Measurements from ENCODE around the gene MPRIP.

Gene MPRIP

DNA sequence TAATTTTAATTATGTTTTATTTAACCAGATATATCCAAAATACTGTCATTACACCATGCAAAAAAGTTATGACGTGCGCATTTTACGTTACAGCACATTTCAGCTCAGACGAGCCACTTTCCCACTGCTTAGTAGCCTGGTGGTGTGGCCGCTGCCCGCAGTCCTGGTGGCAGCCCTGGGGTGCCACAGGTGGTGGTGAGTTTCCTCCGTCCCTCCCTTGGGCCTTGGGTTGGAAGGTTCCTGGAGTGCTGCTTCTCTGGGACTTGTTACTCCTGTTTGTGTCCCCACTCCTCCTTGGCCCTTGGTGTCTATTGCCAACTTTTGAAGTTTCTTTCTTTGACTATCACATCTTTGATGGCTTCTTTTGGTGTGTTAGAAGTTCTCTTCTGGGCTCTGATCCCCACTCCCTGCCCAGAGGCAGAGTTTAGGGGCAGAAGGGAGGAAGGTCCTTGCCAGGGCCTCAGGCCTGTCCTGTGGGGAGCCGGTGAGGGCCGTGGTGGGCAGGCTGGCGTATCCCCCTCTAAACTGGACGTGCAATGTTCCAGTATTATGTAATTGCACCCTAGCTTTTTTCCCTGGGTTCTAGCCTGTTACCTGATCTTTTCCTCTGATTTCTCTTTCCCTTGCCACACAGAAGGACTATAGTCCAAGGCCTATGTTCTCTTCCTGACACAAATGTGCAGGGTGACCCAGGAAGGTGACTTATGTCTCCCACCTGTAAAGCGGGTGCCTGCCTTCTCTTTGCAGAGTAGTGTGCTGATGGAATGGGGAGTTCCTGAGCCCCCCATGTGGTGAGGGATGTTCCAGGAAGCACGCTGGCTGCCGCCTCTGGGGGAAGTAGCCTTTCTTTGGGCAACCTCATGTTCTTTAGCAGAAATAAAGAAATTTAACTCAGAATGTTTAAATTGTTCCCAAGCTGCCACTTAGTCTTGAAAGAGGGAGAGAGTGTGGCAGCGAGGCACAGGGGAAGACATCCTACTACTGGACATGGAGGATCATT is 8.4 kb downstream of the MPRIP start:
- in situ Hi-C loops (cut with MboI; ENCODE audit: low sequenced_read_pairs), result no loop called here

- in situ Hi-C loops (cut with MboI; ENCODE audit: low sequenced_read_pairs), result no loop called here
Observed at GRCh38 chr17:17051380-17051779, 9.1 kb downstream of the MPRIP start.

- in situ Hi-C loops (cut with MboI; ENCODE audit: low sequenced_read_pairs), result no loop called here
Observed at GRCh38 chr17:17051791-17052461, 9.7 kb downstream of the MPRIP start.

GRCh38 chr17:17052462-17053221 is 10.4 kb downstream of the MPRIP start:
- in situ Hi-C loops (cut with MboI; ENCODE audit: low sequenced_read_pairs), result no loop called here

DNA sequence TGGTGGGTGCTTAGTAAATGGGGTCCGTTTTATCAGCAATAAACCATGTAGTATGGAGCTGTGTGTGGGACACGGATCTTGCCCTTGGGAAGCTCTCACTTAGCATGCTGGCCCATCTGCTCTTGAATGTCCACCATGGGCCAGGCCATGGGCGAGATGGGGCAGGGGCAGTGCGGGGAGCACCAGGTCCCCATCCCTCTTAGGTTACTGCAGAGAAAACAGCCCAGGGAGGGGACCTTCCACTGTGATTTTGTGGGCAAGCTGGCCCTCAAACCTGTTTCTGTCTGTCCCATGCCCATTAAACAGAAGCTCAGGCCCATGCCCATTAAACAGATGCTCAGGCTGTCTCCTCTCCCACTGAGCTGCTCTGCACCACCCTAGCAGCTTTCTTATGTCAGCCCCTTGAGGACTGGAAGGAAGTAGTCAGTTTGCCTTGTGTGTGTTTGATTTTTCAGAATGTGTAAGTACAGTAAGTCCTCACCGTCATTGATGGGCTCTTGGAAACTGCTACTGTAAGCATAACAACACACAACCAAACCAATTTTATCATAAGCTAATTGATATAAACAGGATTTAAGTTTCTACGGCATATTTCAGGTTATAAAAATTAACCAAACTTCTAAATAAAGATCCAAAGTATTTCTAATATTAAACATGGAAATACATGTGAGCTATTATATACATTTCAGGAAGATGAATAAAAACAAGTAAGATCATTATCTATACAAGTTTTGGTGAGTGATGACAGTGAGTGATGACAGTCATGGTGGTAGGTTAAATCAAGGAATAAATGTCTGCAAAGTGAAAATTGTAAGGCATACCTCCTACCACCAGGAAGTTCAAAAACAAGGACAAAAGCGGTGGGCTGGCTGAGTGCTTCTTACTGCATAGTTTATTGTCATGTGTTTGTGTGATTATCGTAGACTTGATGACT is 11.5 kb downstream of the MPRIP start:
- in situ Hi-C loops (cut with MboI; ENCODE audit: low sequenced_read_pairs), result no loop called here

DNA sequence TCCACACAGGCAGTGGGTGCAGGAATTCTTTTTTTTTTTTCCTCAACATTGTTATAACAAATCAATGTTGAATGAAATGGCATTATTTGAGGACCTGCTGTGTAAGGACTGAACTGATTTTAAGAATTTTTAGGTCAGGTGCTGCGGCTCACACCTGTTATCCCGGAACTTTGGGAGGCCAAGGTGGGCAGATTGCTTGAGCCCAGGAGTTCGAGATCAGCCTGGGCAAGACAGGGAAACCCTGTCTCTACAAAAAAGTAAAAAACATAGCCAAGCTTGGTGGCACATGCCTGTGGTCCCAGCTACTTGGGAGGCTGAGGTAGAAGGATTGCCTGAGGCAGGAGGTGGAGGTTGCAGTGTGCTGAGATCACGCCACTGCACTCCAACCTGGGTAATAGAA is 12.4 kb downstream of the MPRIP start:
- in situ Hi-C loops (cut with MboI; ENCODE audit: low sequenced_read_pairs), result no loop called here

GRCh38 chr17:17055286-17056155 is 13.3 kb downstream of the MPRIP start:
- in situ Hi-C loops (cut with MboI; ENCODE audit: low sequenced_read_pairs), result no loop called here

DNA sequence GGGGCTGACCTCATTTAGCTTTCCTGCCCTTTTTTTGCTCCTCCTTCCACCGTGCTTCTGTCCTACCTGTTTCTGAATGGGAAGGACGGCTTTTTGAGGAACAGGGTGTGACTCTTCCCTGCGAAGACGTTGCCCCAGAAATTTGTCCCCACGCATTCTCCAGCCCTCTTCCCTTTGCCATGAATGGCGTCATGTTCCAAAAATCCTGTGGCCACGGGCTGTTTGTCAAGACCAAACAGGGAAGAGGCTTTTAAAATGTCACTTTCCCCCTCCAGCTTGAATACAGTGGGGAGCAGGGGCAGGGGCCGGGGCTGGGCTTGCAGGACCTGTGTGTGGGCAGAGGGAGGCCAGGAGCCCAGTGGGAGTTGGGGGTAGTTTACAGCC is 13.9 kb downstream of the MPRIP start:
- in situ Hi-C loops (cut with MboI; ENCODE audit: low sequenced_read_pairs), result no loop called here

DNA sequence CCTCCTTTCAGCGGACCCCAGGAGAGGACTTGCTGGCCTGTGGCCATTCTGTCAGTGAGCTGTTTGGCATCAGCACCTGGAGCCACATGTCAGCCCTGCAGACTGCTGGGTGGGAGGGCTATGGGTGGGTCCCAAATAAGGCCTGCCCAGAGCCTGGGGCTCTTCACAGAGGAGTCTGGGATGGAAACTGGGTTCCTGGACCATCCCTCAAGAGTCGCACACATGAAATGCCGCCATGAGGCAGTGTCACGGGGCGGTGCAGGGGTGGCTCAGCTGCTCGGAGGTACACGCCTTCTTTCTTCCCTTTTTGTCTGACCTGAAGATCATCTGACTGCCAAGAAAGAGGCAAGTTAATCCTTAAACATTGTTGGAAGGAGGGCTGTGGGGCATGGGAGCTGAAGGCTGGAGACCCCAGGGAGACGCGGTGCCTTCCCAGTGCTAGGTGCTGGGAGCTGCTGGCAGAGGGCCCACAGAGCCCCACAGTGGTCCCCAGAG is 14.8 kb downstream of the MPRIP start:
- in situ Hi-C loops (cut with MboI; ENCODE audit: low sequenced_read_pairs), result no loop called here

GRCh38 chr17:17058304-17058703 is 16.0 kb downstream of the MPRIP start:
- in situ Hi-C loops (cut with MboI; ENCODE audit: low sequenced_read_pairs), result no loop called here

DNA sequence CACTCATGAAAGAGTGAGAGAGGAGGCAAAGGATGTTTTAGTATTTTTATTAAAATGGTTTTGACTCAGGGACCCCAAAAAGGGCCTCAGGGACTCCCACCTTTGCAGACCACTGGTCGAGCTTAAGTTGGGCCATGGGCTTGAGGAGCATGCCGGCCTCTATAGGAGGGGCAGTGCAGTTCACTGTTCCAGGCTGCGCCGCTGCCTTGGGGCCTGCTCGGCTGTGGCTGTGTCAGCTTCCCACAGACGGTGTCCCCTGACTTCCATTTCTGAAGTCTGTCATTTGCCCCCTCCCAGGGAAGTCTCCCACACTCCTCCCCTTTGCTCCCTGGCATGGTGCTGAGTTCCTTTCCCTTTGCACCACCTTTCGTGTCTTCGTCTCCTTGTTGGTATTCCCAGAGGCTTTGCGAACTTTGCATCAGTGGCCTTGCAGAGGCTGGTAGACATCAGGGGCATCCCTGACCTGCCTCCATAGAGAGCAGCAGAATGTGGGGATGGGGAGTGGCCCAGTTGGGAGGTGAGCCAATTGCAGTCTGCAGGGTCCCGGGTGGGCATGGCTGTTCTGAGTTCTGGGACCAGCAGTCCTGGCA is 17.1 kb downstream of the MPRIP start:
- in situ Hi-C loops (cut with MboI; ENCODE audit: low sequenced_read_pairs), result no loop called here

DNA sequence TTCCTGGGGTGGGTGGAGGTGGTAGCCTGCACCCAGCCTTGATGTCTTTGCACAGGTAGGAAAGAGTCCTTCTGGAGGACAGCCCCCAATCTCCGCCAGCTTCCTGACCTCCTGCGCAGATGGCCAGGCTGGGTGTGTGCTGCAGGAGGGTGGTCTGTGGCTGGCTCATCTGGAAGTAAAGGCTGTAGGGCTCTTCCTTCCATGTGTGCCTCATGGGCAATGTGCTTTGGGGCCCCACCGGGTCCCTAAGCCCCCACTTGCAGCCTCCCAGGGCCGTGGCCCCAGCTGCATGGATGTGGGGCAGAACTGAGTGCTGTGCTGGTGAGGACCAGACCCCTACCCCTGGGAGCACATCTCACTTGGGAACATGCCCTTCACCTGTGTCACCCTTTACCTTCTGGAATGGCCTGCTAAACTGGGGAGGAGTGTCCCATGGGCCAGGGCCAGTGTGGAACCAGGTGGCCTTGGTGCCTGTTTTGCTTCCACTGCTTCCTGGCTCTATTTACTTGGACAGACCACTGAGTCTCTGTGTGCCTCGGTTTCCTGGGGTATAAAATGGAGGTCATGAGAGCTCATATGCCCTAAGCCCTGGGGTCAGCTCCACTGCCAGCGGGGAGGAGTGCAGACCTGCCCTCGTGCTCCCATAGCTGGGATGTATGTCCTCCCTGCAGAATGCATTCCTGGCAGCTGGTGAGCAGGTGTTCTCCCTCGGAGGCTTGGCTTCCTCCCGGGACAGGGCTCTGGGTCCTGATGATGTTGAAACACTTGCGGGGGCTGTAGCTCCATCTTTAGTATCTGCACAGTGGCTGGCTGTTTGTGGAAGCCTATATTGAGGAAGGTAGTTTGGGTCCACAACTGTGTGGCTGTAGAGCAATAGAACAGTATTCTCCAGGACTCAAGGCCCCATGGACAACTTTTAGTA is 18.0 kb downstream of the MPRIP start:
- in situ Hi-C loops (cut with MboI; ENCODE audit: low sequenced_read_pairs), result no loop called here

DNA sequence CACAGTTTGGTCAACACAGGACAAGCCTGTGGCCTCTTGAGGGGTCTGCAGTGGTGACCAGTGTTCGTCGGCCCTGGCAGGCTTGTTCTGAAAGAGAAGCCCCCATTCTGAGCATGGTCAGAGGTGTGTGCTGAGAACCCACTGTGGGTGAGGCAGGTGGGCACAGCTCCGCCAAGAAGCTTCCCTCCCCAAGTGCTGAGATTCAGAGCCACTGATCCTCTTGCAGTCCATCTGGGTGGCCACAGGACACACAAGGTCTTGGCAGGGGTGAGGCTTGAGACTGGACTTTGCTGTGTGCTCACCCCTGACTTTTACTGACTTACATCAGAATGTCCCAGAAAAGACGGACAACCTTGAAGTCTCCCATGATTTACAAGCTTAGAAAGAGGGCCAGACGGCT is 18.7 kb downstream of the MPRIP start:
- in situ Hi-C loops (cut with MboI; ENCODE audit: low sequenced_read_pairs), result no loop called here

DNA sequence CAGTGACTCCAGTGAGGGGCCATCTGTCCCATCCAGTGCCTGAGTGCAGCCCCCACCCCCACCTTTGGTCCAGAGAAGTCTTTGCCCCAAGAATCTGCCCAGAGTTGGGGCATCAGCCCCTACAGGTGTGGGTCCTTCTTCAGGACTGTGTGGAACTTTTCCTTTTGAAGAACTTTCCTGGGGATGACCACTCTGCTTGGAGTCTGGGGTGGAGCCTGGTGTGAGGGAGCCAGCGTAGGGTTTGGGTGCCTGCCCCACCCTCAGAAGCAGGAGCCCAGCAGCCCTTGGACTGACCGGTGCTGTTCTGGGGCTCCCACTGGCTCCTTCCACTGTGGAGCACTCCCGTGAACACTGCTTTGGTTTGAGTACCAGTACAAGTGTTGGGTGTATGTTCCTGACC is 19.3 kb downstream of the MPRIP start:
- in situ Hi-C loops (cut with MboI; ENCODE audit: low sequenced_read_pairs), result no loop called here

GRCh38 chr17:17062356-17062755 is 20.1 kb downstream of the MPRIP start:
- in situ Hi-C loops (cut with MboI; ENCODE audit: low sequenced_read_pairs), result no loop called here

DNA sequence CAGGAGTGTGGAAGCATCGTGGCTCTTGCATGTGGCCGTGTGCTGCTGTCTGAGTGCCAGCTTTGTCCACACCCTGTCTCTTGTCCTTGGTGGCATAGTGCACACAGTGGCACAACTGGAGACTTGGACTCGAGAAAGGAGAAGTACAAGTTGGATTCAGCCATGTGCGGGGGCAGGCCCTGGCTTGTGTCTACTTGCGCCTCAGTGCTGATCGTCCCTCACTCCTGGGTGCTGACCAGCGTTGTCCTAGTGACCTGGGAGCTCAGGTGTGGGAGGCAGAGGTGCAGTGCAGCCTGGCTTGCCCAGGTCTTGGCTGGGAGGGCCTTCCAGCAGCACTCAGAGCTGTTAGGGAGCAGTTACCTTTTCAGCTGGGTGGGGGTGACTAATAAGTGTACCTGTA is 20.6 kb downstream of the MPRIP start:
- in situ Hi-C loops (cut with MboI; ENCODE audit: low sequenced_read_pairs), result no loop called here

DNA sequence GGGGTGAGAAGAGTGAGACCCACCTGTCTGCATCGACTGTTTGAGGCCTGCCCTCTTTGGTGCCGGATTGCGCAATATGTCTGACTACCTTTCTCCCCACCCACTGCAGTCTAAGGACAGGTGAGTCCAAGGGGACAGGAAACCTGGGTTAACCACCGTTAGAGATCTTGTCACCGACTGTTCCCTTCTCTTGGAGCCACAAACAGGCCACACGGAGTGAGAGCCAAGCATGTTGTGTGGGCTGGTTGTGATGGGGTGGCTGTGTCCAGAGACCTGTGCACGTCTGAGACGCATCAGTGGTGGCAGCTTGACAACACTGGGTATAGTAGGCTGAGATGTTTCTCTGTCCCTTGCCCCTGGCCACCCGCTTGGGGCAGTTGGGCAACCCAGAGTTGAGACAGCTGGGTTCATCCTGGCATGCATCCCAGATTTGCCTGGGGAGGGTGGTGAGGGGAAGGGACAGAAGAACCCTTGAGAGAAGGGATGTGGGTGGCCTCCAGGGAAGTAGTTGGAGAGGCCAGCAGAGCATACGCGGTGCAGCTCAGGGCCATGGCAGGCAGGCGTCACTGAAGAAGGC is 21.4 kb downstream of the MPRIP start:
- in situ Hi-C loops (cut with MboI; ENCODE audit: low sequenced_read_pairs), result no loop called here
